ENCODE data around the gene NMT1. TPM values are rescaled to one million over a fixed set of nuclear protein-coding genes. Genes with fewer than 3 reads are reported as not detected.

Gene NMT1
- total RNA-seq, 1 experiment from 2014 or later: 173 TPM

- no peak for DNase-seq (ENCODE audit: low read depth, low spot score)
Observed at GRCh38 chr17:45136846-45137560, 75.9 kb downstream of the NMT1 start.

More at GRCh38 chr17:45136846-45137560, 75.9 kb downstream of the NMT1 start:
- H3K27ac ChIP-seq (ENCODE audit: low read depth, low read length): no peak overlapping the region
- TF ChIP-seq EGR1 (IDR thresholded peaks at IDR 0.05; ENCODE audit: low read depth): no peak
- TF ChIP-seq POLR2AphosphoS5 (IDR thresholded peaks at IDR 0.05; ENCODE audit: low read depth, low read length): no peak
- TF ChIP-seq EZH2phosphoT487 (IDR thresholded peaks at IDR 0.05; ENCODE audit: borderline replicate concordance): no peak
- TF ChIP-seq ZBTB33 (IDR thresholded peaks at IDR 0.05; ENCODE audit: extremely low read depth, insufficient replicate concordance, low read length): no peak
- no peak for TF ChIP-seq YY1 (IDR thresholded peaks at IDR 0.05; ENCODE audit: extremely low read depth, insufficient replicate concordance, low read depth, low read length)
- TF ChIP-seq, protein P1, sequence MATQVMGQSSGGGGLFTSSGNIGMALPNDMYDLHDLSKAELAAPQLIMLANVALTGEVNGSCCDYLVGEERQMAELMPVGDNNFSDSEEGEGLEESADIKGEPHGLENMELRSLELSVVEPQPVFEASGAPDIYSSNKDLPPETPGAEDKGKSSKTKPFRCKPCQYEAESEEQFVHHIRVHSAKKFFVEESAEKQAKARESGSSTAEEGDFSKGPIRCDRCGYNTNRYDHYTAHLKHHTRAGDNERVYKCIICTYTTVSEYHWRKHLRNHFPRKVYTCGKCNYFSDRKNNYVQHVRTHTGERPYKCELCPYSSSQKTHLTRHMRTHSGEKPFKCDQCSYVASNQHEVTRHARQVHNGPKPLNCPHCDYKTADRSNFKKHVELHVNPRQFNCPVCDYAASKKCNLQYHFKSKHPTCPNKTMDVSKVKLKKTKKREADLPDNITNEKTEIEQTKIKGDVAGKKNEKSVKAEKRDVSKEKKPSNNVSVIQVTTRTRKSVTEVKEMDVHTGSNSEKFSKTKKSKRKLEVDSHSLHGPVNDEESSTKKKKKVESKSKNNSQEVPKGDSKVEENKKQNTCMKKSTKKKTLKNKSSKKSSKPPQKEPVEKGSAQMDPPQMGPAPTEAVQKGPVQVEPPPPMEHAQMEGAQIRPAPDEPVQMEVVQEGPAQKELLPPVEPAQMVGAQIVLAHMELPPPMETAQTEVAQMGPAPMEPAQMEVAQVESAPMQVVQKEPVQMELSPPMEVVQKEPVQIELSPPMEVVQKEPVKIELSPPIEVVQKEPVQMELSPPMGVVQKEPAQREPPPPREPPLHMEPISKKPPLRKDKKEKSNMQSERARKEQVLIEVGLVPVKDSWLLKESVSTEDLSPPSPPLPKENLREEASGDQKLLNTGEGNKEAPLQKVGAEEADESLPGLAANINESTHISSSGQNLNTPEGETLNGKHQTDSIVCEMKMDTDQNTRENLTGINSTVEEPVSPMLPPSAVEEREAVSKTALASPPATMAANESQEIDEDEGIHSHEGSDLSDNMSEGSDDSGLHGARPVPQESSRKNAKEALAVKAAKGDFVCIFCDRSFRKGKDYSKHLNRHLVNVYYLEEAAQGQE (IDR thresholded peaks at IDR 0.05; ENCODE audit: low read depth): no peak
- TF ChIP-seq, protein P2, sequence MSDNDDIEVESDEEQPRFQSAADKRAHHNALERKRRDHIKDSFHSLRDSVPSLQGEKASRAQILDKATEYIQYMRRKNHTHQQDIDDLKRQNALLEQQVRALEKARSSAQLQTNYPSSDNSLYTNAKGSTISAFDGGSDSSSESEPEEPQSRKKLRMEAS (IDR thresholded peaks at IDR 0.05): no peak
- no peak for TF ChIP-seq ZFX (IDR thresholded peaks at IDR 0.05)
- TF ChIP-seq CBX3 (IDR thresholded peaks at IDR 0.05; ENCODE audit: low read depth): no peak
- TF ChIP-seq EZH2 (IDR thresholded peaks at IDR 0.05): no peak
- TF ChIP-seq SRF (IDR thresholded peaks at IDR 0.05; ENCODE audit: low read depth): no peak
- no peaks in the 10 kb centered on the region for H3K36me3 ChIP-seq (ENCODE audit: control insufficient read depth in 1 of 2, insufficient read depth in 2 of 2, low read length in 2 of 2)
- intact Hi-C loops (cut with micrococcal nuclease): loop anchor here (10.0 kb wide), 2 partner anchors 248 to 362 kb away; no protein-coding TSS in a partner anchor
- no TSS peak for BruUV-seq (replicated peaks)
- H3K9me3 ChIP-seq (ENCODE audit: control insufficient read depth in 1 of 2, insufficient read depth in 1 of 2, low read depth in 1 of 2, low read length in 2 of 2): no peaks in the 10 kb centered on the region
- ChIA-PET POLR2A (interaction anchor here (2.3 kb wide), 1 partner anchor 61 kb away, joined by 18 read pairs; no protein-coding TSS in a partner anchor), CTCF (interaction anchor here (2.1 to 3.5 kb wide), 4 partner anchors 11 to 99 kb away, joined by 10 to 131 read pairs (median 24); partner anchors contain the start of genes HEXIM1 and HEXIM2), RAD21 (ENCODE audit: low non-redundant PET in 1 of 2, low total read pairs in 2 of 2, uncharacterized antibody in 2 of 2, unreplicated experiment in 2 of 2) (interaction anchor here in 1 of 2 experiments (2.1 kb wide), 1 partner anchor 61 kb away, joined by 25 read pairs; no protein-coding TSS in a partner anchor)
- H3K9me2 ChIP-seq (ENCODE audit: insufficient read depth): no peaks in the 10 kb centered on the region
- H3K27me3 ChIP-seq (ENCODE audit: insufficient read depth, low read length): no peaks in the 10 kb centered on the region
- H3K4me1 ChIP-seq (ENCODE audit: control insufficient read depth in 1 of 2, insufficient read depth in 2 of 2, low read length in 2 of 2): peaks cover 5 to 29% of the 10 kb centered on the region in 2 experiments; a peak in 2 of 4 replicates
- no peak overlapping the region for H3K4me3 ChIP-seq (replicated peaks in 1 of 2; ENCODE audit: low read depth in 1 of 2, low read length in 2 of 2)
- no peaks in the 10 kb centered on the region for H4K20me1 ChIP-seq (ENCODE audit: insufficient read depth)
- H3K79me2 ChIP-seq (ENCODE audit: insufficient read depth, low read length): peaks cover under 1% of the 10 kb centered on the region
- H2AFZ ChIP-seq (ENCODE audit: low read depth, low read length, poor library complexity, severe bottlenecking): no peak overlapping the region
- no peak for ATAC-seq
- H3K4me2 ChIP-seq (ENCODE audit: low read length): no peak overlapping the region
- no peak overlapping the region for H3K9ac ChIP-seq (ENCODE audit: low read length)

Data from HCT116 (cell line).